Effector CD8-positive, alpha-beta T cell (primary cell): ENCODE measurements around the gene GPR68.
"Not testable (repeated sequence)": the region's sequence is repeated elsewhere in the genome, so short reads cannot be mapped to it uniquely, and the experiment has no call there.

Source experiments
- DNase-seq: peaks from one replicate; lab custom pipeline; 2025; lab: John Stamatoyannopoulos, UW

Gene GPR68

DNA sequence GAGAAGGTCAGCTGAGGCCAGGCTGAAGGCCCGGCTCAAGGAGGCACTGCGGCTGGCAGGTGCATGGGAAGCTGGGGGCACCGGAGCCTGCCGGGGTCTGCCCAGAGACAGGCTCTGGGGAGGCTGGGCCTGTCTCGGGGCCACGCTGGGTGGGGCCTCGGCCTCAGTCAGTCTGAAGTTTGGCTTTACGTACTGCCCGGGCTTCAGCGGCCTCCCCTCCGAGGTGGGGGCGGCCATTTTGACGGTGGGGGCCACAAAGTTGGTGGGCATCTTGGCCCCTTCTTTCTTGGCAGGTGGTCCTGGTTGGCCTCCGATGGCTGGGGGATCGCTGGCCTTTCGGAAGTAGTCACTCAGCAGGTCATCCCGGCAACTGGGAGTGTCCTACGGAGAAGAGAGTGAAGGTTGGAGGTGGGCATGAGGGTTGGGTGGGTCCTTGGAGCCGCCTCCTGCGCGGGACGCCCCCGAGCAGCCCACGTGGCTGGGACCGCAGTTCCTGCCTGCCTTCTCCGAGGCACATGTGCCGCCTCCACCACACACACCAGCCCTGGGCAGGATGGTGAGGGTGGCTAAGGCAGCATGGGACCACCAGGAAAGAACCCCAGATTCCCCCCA is 28.9 kb upstream of the GPR68 start:
- no peak for DNase-seq

- no peak for DNase-seq
These were observed 28.1 kb upstream of the GPR68 start for GRCh38 chr14:91272341-91273272.

DNA sequence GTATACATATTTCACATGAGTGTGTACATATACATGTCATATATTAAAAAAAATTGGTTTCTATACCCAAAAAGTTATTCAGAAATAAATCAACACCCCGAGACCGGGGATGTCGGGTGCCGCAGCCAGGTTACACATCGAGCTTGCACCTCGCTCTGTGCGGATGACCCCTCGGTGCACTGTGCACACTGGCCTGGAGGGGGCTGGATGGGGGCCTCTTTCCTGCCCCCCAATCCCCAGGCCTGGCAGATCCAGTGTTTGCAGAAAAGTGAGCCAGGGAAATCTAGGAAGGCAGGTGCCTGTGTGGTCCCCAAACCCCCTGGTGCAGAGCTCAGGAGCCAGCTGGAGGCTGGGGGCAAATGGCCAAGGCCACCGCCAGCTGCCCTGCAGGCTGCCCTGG is 27.1 kb upstream of the GPR68 start:
- DNase-seq, result no peak

- no peak for DNase-seq
These were observed 26.1 kb upstream of the GPR68 start for GRCh38 chr14:91270619-91271018.

- no peak for DNase-seq
These were observed 25.7 kb upstream of the GPR68 start for GRCh38 chr14:91270188-91270587.

- DNase-seq, result no peak
These were observed 24.8 kb upstream of the GPR68 start for GRCh38 chr14:91269076-91269991.

- no peak for DNase-seq
These were observed 23.5 kb upstream of the GPR68 start for GRCh38 chr14:91267965-91268437.

- not testable (repeated sequence) for DNase-seq
These were observed 21.8 kb upstream of the GPR68 start for GRCh38 chr14:91266276-91266675.

DNA sequence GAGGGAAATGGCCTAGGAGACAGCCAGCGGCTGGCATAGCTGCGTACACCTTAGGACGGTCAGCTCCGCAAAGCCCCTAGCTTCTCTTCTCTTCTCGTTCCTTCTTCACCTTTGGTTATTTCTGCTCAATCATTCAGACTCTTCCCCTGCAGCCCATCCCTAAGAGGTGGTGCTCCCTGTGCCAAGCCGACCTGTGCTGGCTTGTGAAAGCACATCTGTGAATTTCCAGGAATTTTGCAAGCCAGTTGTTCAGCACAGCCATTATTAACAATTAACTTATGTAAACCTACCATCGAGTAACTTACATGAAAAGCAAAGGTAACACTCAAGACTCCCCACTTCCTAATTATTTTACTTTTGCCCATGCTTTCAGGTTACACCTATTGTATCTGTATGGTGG is 20.9 kb upstream of the GPR68 start:
- DNase-seq, result no peak

- no peak for DNase-seq
These were observed 19.9 kb upstream of the GPR68 start for GRCh38 chr14:91264151-91265150.

DNA sequence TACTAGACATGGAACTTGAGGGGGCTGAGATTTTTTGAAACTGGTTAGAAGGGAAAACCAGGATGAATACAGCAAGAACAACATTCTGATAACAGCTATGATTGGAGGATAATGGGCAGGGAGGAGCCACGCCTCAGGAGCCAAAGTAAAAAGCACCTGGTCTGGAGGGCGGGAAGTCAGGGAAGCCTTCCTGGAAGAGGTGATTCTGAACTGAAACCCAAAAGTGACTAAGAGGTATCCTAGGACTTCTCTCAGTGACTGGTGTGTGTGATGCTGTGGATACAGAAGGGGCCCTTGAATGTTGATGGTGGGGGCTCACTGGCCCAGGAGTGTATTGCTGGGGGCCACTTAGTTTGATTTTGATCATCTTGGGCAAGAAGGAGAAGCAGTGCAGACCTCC is 18.8 kb upstream of the GPR68 start:
- no peak for DNase-seq

GRCh38 chr14:91261986-91262549 is 17.6 kb upstream of the GPR68 start:
- DNase-seq, result no peak

DNA sequence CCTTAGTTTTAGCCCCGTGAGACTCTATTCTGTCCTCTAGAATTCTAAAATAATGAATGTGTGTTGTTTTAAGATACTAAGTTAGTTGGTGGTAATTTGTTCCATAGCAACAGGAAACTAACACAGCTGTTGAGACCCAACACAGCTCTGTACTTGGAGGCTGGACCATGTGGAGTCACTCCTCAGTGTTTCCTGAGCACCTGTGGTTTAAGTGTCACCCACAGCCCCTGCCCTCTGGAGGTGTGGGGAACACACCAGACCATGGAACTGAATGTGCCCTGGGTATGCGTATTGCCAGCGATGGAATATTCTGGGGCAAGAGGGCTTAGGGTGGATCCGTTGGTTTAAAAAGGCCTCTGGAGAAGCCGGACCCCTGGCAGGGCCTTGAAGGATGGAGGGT is 16.6 kb upstream of the GPR68 start:
- no peak for DNase-seq

DNA sequence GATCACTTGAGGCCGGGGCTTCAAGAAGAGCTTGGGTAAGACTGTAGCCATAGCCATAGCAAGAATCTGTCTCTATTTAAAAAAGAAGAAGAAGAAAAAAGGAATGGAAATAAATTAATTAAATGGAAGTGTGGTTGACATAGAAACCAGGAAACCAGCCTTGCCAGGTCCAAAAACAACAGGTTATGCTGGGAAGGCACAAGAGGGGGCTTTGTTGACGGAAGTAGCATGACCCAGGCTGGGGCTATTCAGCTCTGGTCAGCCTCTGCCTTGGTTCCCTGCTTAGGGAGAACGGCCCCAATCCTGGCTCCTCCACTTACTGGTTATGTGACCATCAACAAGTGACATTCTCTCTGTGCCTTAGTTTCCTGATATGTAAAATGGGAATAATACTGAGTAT is 14.4 kb upstream of the GPR68 start:
- no peak for DNase-seq

DNA sequence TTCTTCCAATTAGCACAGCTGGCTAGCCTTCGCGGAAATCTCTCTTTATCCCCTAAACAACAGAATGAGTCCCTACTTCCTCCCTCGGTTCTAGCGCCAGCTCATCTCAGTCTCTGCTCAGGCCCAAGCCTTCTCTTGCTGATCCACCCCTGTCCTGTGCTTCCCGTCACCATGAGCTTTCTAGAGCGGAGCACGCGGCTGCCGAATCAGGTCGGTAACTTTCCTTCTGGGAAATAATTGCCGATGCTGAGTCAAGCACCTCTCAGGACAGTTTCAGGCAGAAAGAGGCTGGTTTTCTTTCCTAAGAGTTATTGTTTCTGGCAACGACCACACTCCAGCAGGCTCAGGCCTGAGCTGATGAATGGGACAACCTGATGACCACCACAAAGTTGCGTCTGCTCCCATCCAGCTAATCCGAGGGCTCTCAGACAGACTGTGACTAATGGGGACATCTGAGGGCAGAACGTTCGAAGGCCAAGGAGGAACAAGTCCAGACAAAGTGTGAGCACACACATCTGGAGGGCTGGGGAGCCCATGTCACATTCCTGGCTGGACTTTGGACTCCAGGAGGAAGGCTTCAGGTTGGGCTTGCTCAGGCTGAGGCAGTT is 13.6 kb upstream of the GPR68 start:
- DNase-seq, result no peak

GRCh38 chr14:91257328-91258010 is 13.0 kb upstream of the GPR68 start:
- no peak for DNase-seq

- no peak for DNase-seq
These were observed 12.2 kb upstream of the GPR68 start for GRCh38 chr14:91256661-91257060.

DNA sequence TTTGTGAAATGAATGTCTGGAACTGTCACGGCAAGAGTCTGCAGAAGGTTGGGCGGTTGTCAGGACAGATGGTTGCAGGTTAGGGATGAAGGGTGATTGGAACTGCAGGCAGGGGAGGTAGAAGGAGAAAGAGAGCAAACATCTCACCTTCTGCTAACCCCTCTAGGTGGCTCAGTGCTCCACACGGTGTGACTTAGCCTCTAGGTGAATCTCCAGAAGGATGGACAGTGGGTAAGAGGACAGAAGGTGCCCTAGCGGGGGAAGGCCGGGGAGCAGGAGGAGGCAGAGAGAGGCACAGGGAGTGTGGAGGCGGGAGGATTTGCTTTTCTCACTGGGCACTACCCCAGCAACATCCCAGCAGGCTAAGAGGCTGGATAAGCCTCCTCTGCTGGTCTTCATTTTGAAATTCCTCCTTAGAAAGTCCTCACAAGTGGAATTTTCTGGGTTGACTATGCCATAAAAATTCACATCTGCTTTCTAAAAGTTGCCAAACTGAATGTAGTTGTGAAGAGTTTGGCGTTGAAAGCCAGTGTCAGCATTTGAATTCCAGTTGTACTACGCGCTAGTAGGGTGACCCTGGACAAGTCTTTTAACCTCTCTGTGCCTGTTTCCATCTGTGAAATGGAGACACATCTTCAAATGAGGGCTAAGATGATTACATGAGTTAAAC is 10.7 kb upstream of the GPR68 start:
- no peak for DNase-seq

DNA sequence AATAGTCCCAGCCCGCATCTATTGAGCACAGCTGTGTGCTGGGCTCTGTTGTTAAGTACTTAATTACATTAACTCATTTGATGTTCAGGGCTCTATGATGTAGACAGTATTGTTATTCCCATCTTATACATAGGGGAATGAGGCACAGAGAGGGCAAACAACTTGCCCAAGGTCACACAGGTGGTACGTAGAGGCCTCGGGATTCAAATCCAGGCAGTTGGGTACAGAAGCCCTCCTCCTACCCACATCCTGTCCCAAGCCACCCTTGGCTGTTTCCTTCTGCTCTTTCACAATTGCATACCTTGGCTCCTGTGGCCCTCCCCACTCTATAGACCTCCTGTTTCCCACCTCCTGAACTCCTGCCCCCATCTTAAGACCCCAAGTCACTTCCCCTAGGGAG is 10.0 kb upstream of the GPR68 start:
- no peak for DNase-seq
